Stimulated activated CD8-positive, alpha-beta memory T cell treated with anti-CD3 and anti-CD28 coated beads, Interleukin-12 subunit alpha, Interleukin-12 subunit beta, amount 100 ng/mL, for 24 hours (primary cell): ENCODE measurements around the gene B3GALT4.

Experiments
- DNase-seq: peaks from one replicate; pipeline ENCODE4 v3.0.0-alpha.2; 2020; ENCODE audit errors: extremely low read depth

Gene B3GALT4

DNA sequence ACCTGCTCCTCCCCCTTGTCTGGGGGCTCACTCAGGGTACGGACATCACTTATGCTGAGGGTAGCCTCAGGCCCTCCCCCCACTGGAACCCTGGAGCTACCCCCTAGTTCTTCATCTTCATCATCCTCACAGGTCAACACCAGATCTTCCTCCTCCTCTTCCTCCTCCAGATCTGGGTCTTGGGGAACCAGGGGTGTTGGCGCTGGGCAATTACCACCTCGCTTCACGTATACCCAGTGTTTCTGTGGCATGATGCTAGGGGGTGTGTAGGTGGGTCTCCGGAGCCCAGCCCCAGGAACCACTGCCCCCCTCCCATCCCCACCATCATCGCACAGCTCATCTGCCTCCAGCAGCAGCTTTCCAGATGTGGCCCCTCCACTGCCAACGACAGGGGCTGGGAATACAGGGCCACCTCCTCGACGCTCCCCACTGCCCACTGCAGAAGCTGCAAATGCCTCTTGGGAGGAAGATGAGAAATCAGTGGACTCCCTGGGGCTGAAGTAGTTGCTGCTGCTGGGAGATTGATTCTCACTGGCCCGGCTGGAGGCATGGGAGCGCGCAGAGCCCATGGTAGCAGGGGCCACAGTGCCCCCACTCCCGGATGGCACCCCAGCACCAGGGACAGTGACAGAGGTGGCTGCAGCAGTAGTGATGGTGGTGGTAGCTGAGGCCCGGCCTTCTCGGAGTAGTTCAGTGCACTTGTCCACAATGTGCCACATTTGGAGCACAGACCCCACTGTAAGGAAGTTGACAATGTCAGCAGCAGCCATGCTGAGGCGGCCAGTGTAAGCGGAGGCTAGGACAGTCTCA, 39.1 kb downstream of the B3GALT4 start:
- DNase-seq: no peak

DNA sequence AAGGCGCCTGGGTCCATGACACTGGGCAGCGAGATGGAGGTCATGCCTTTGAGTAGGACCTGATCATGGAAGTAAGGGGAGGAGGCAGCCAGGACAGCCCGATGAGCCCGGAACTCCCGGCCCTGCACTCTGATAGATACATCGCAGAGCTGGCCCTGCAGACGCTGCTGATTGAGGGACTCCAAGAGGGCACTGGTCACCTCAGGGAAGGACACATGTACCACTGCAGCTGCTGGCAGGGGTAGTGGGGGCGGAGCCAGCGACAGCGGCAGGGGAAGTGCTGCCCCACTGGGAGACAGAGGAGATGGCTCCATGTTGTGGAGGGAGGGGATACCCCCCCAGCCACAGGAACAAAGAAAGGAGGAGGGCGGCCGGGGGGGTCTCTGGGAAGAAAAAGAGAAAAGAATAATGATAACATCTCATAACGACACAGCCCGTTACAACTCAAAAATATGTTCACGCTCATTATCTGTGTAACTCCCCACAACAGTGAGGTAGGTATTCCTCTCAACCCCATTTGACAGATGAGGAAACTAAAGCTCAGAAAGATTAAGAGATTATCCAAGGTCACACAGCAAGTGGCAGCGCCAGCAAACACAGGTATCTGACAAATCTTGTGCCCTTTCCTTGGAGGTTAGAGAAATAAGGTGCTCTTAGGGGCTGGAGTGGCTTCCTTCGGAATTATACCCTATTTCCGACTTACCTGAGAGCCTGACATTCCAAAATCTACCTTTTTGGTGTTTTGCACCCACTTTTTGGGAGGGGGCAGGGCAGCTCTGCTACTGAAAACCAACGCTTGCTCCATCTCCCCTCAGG, 39.9 kb downstream of the B3GALT4 start:
- DNase-seq: no peak

DNA sequence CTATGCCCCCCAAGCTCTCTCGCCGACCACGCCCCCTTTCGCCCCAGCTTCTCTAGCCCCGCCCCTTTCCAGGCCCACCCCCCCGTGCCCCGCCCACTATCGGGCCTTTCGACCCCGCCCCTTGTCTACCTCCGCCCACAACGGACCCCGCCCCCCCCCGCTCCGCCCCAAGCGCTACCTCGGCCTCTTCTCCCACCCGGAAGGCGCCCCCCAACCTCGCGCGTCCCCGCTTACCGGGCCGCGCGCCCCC, 40.4 kb downstream of the B3GALT4 start:
- DNase-seq: no peak

DNA sequence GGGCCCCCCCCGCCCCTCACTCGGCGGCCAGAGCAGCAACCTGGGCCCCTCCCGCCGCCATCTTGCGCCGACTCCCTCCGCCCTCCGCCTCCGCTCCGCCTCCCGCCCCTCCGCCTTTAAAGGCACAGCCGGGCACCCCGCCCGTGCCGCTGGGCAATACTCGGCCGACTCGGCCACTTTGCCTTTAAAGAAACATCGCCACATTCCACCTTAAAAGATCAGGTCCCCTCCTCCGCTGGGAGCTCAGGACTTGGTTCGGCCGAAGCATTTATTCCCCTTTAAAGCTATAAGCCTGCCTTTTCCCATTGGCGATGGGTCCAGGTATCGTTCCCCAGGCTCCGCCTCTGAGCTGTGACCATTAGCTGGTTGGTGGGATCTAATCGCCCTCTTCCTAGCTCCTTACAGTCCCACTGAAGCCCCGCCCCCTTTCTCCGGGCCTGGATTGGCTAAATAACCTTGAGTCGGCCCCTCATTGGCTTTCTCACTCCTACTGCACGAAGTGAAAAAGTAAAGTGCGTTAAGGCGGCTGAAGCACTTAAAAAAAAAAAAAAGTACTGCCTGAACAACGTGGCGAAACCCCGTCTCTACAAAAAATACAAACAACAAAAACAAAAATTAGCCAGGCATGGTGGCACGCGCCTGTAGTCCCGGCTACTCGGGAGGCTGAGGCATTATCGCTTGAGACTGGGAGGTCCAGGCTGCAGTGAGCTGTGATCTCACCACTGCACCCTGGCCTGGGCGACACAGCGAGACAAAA, 40.9 kb downstream of the B3GALT4 start, which contains the start of gene ZBTB22:
Gene ZBTB22, minus strand, starts transcription at position 76 of the 757 bp plus-strand sequence. CDS start 828 bp downstream, outside the sequence.
- peak; percentile 95 for DNase-seq

DNA sequence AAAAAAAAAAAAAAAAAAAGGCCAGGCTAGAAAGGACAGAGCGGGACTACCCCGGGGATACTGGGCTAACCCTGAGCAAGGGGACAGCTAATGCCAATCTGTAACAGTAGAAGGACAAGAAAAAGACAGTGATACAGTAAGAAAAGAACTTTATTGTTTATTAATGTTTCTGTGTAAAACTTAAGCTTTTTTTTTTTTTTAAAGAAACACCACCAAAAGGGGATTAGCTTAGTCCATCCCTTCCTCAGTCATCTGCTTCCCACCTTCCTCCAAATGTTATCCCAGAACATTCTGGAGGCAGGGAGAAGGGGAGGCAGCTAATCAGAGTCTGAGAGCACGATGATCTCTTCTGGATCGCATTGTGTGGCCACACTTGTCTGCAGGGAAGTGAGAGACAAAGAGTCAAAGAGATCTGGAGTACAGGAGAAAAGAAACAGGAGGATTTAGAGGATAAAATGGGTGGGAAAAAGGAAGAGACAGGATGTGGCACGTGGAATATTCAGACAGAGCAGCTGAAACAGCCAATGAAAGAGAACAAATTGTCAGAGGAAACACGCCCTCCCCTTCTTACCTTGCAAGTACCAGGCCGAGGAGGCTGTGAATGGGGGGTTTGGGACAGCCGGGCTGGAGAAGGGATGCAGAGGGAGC, 41.6 kb downstream of the B3GALT4 start:
- DNase-seq: no peak

DNA sequence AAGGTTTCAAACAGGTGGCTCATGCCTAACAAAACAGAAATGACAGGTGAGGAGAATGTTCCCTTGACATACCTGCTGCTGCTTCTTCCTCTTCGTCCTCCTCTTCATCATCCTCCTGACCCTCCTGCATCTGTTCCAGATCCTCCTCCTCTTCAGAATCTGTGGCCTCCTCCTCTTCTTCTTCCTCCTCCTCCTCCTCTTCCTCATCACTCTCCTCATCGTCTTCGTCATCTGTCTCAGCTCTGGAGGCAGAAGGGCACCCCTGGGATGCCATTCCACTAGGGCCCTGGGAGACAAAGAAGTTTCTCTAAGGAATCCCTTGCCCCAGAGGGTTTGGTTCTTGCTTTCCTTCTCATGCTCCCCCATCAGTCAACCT, 43.0 kb downstream of the B3GALT4 start:
- DNase-seq: no peak

DNA sequence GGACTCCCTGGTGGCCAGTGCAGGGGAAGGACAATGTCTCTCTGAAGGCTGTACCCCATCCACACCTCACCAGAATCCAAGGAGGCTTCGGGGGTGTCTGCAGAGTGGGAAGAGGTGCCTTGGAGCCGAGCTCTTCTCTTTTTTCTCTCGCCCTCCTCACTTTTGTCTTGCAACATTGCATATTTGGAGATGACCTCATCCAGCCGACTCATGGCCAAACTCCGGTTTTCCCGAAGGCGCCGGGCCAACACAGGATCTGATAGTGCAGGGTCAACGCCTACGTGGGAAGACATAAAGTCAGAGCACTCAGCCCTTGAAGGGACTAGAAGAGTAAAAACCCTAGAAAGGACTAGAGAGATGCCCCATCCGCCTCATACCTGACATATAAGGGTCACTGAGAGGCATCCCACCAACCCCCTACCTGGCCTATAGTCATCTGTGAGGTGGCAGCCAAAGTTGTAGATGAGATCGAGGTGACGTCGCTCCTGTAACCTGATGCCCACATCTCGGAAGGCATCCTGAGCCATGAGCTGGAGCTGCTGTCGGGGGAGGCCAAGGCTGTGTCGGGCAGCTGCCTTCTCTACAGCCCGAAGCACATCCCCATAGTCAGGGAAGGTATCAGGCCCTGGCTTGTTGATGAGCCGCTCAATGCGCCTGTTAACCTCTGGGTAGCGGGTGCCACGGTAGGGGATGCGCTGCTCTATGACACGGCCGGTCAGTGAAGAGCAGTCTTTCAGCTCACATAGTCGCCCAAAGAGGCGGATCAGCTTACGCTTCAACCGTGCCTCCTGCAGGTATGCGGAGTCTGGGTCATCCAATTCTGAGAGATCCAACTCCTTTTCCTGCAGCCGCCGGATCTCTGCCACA, 43.6 kb downstream of the B3GALT4 start:
- no peak for DNase-seq

DNA sequence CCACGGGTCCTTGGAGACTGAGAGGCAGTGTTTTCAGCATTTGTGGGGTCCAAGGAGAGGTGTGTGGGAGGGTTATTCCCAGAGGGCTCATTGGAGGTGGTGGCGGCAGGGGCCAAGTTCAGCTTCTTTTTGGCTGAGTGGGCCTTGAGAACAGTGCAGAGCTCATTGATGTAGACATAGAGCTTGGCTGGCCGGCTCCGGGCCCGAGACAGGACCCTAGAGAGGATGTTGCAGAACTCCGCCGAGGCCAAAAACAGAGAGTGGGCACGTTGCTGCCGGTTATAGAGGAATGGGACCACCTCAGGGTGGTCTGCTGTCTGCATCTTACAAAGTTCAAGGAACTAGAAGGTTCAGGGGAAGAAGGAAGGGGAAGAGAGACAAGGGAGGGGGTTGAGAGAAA, 44.3 kb downstream of the B3GALT4 start:
- DNase-seq: no peak

DNA sequence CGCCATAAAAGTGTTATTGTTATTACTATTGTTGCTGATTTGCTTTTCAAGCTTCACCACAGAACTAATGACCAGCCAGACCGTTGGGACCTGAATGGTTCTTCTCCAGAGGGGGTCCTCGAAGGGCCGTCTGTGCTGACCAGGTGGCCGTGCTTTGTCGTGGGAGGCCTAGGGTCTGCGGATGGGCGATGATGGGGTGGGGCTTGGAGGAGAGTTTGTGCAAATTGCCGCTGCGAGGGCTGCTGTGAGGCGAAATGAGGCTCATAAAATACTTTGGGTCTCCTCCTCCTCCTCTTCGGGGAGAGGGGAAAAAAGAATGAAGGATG, 46.7 kb downstream of the B3GALT4 start:
- DNase-seq: no peak

DNA sequence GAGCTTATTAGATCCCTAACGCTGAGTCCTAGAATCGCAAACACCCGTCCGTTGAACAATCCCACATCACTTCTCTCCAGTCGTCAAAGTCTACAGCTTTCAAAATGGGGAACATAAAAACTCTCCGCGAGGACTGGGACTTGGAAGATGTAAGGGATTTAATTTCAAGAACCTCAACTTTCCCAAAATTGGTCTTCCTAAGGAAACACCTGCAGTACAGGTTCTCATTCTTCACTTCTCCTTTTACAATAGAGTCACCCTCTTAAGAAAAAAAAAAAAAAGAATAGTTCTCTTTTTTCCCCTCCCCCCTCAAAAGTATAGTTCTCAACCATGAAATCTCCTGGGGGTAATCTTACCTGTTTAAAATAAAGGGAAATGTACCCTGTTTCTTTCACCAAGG, 47.2 kb downstream of the B3GALT4 start:
- no peak for DNase-seq
